ENCODE data around the gene CHMP1B.

- TF ChIP-seq, protein P1, sequence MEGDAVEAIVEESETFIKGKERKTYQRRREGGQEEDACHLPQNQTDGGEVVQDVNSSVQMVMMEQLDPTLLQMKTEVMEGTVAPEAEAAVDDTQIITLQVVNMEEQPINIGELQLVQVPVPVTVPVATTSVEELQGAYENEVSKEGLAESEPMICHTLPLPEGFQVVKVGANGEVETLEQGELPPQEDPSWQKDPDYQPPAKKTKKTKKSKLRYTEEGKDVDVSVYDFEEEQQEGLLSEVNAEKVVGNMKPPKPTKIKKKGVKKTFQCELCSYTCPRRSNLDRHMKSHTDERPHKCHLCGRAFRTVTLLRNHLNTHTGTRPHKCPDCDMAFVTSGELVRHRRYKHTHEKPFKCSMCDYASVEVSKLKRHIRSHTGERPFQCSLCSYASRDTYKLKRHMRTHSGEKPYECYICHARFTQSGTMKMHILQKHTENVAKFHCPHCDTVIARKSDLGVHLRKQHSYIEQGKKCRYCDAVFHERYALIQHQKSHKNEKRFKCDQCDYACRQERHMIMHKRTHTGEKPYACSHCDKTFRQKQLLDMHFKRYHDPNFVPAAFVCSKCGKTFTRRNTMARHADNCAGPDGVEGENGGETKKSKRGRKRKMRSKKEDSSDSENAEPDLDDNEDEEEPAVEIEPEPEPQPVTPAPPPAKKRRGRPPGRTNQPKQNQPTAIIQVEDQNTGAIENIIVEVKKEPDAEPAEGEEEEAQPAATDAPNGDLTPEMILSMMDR (IDR thresholded peaks at IDR 0.05): no peak
- TF ChIP-seq POLR2A (IDR thresholded peaks at IDR 0.05): no peak
Observed at GRCh38 chr18:11891737-11892136, 40.5 kb downstream of the CHMP1B start.
